Mesenchymal stem cell (in vitro differentiated cells and primary cell): ENCODE data around the gene UBE2F.

Experiments used
- DNase-seq: peaks from one replicate; pipeline ENCODE4 v3.0.0-alpha.2; 2013
- H2AFZ ChIP-seq: one replicate; pipeline ENCODE4 v1.6.1; 2013; ENCODE audit warnings: low read depth, mild to moderate bottlenecking, control low read depth, inconsistent platforms, low read length, moderate library complexity
- H2AK5ac ChIP-seq: 2 replicates; pipeline ENCODE4 v1.6.1; 2013; ENCODE audit warnings: low read length, moderate library complexity, mild to moderate bottlenecking, inconsistent platforms; ENCODE audit not compliant: severe bottlenecking
- H2BK120ac ChIP-seq: one replicate; pipeline ENCODE4 v1.6.1; 2013; ENCODE audit warnings: low read depth, mild to moderate bottlenecking, inconsistent platforms, low read length, moderate library complexity
- H2BK12ac ChIP-seq, 2 experiments: one replicate each; pipeline ENCODE4 v1.6.1; 2013; ENCODE audit warnings: inconsistent platforms in 2 of 2, low read length in 2 of 2, mild to moderate bottlenecking in 2 of 2, moderate library complexity in 2 of 2, control low read depth in 1 of 2
- H2BK15ac ChIP-seq: one replicate; pipeline ENCODE4 v1.6.1; 2013; ENCODE audit warnings: mild to moderate bottlenecking, low read depth, inconsistent platforms; ENCODE audit not compliant: poor library complexity, severe bottlenecking
- H2BK5ac ChIP-seq: 2 replicates; pipeline ENCODE4 v1.6.1; 2013; ENCODE audit warnings: low read depth, mild to moderate bottlenecking, low read length, control low read depth, inconsistent platforms; ENCODE audit not compliant: poor library complexity, severe bottlenecking
- H3K14ac ChIP-seq, 2 experiments: one replicate each; pipeline ENCODE4 v1.6.1; 2013; ENCODE audit warnings: inconsistent platforms in 2 of 2, low read length in 2 of 2, control low read depth in 1 of 2, mild to moderate bottlenecking in 1 of 2, moderate library complexity in 1 of 2
- H3K18ac ChIP-seq, 2 experiments: one replicate each; pipeline ENCODE4 v1.6.1; 2013; ENCODE audit warnings: inconsistent platforms in 2 of 2, low read length in 2 of 2, control low read depth in 1 of 2, low read depth in 1 of 2, mild to moderate bottlenecking in 1 of 2
- H3K23ac ChIP-seq, 2 experiments: one replicate each; pipeline ENCODE4 v1.6.1; 2013; ENCODE audit warnings: inconsistent platforms in 2 of 2, low read length in 2 of 2, mild to moderate bottlenecking in 2 of 2, moderate library complexity in 2 of 2, control low read depth in 1 of 2
- H3K27ac ChIP-seq: 2 replicates; pipeline ENCODE4 v1.5.1; 2013; ENCODE audit warnings: mild to moderate bottlenecking, moderate library complexity, low read length, control low read depth, inconsistent platforms; ENCODE audit not compliant: poor library complexity, severe bottlenecking
- H3K27me3 ChIP-seq, 2 experiments: 2 replicates each; pipeline versions ENCODE4 v1.6.1 to v1.7.0; 2013; ENCODE audit warnings: low read length in 2 of 2, mild to moderate bottlenecking in 2 of 2, moderate library complexity in 2 of 2, control low read depth in 1 of 2, inconsistent platforms in 1 of 2; ENCODE audit not compliant: control insufficient read depth in 1 of 2, insufficient read depth in 1 of 2
- H3K36me3 ChIP-seq, 2 experiments: 2 replicates each; pipeline versions ENCODE4 v1.6.1 to v1.7.0; 2013; ENCODE audit warnings: low read length in 2 of 2, control low read depth in 1 of 2, inconsistent platforms in 1 of 2, low read depth in 1 of 2, mild to moderate bottlenecking in 1 of 2; ENCODE audit not compliant: insufficient read depth in 2 of 2, control insufficient read depth in 1 of 2
- H3K4ac ChIP-seq, 2 experiments: one replicate each; pipeline ENCODE4 v1.6.1; 2013; ENCODE audit warnings: inconsistent platforms in 2 of 2, low read length in 2 of 2, mild to moderate bottlenecking in 2 of 2, moderate library complexity in 2 of 2, control low read depth in 1 of 2, low read depth in 1 of 2
- H3K4me1 ChIP-seq: 2 replicates; pipeline ENCODE4 v1.6.1; 2013; ENCODE audit warnings: low read depth, low read length, control low read depth; ENCODE audit not compliant: control insufficient read depth, insufficient read depth
- H3K4me2 ChIP-seq: 2 replicates; pipeline ENCODE4 v1.6.1; 2013; ENCODE audit warnings: low read length, mild to moderate bottlenecking, inconsistent platforms; ENCODE audit not compliant: poor library complexity, severe bottlenecking
- H3K4me3 ChIP-seq, 2 experiments: 2 replicates each; pipeline versions ENCODE4 v1.5.1 to v1.7.0; 2013; ENCODE audit warnings: low read length in 2 of 2, mild to moderate bottlenecking in 2 of 2, control low read depth in 1 of 2, low read depth in 1 of 2; ENCODE audit not compliant: insufficient read depth in 1 of 2
- H3K79me1 ChIP-seq: replicated peaks from 2 replicates; pipeline ENCODE4 v1.6.1; 2013; ENCODE audit warnings: mild to moderate bottlenecking, control low read depth, low read length, inconsistent platforms; ENCODE audit not compliant: poor library complexity, severe bottlenecking
- H3K9ac ChIP-seq: 2 replicates; pipeline ENCODE4 v1.7.0; 2013; ENCODE audit warnings: mild to moderate bottlenecking, low read length, moderate library complexity
- H3K9me3 ChIP-seq: 2 replicates; pipeline ENCODE4 v1.7.0; 2013; ENCODE audit warnings: mild to moderate bottlenecking, low read length; ENCODE audit not compliant: control insufficient read depth
- H4K8ac ChIP-seq: one replicate; pipeline ENCODE4 v1.6.1; 2013; ENCODE audit warnings: inconsistent platforms, mild to moderate bottlenecking, low read length, moderate library complexity
- H4K91ac ChIP-seq: one replicate; pipeline ENCODE4 v1.6.1; 2013; ENCODE audit warnings: mild to moderate bottlenecking, low read length, inconsistent platforms
- WGBS: methylation state at CpG from one replicate; pipeline ENCODE4 v1.1.7; 2013; ENCODE audit warnings: mixed read lengths; 5-methylcytosine and 5-hydroxymethylcytosine counted together

UBE2F gene

DNA sequence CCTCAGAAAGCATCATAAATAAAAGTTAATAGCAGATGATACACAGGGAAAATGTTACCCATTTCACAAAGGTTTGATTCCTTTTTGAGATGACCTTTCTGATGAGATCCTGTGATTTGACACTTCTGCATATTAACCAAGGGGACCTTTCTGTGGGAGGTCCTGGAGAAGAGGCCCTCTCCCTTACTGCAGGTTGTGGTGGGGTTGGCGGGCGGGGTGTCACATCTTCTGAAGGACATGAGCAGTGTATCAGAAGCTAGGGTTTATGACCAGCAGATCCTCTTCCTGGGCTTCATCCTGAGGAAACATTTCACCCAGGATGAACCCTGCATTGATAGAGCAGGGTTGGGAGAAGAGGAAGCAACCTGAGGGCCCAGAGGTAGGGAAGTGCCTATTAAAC lies 56.8 kb downstream of the UBE2F start:
- H3K4me3 ChIP-seq: no peak overlapping the region
- H2BK5ac ChIP-seq: no peak overlapping the region
- no peak overlapping the region for H4K8ac ChIP-seq
- no peak overlapping the region for H3K9ac ChIP-seq
- H3K4ac ChIP-seq: no peak overlapping the region
- no peak overlapping the region for H3K23ac ChIP-seq
- H3K79me1 ChIP-seq: peaks cover 20% of the 10 kb centered on the region
- H3K4me1 ChIP-seq: peaks cover 6% of the 10 kb centered on the region
- no peak overlapping the region for H3K27ac ChIP-seq
- no peak overlapping the region for H4K91ac ChIP-seq
- WGBS: 98% methylated on average over 2 of the region's 2 CpGs
- no peak overlapping the region for H2AFZ ChIP-seq
- H3K36me3 ChIP-seq: peaks cover 26 to 53% of the 10 kb centered on the region in 2 experiments
- no peaks in the 10 kb centered on the region for H3K27me3 ChIP-seq
- H2AK5ac ChIP-seq: no peak overlapping the region
- H3K9me3 ChIP-seq: no peaks in the 10 kb centered on the region
- DNase-seq: no peak
- H3K4me2 ChIP-seq: no peak overlapping the region
- H2BK120ac ChIP-seq: no peak overlapping the region
- no peak overlapping the region for H2BK15ac ChIP-seq
- H3K18ac ChIP-seq: no peak overlapping the region
- H3K14ac ChIP-seq: no peak overlapping the region
- no peak overlapping the region for H2BK12ac ChIP-seq

DNA sequence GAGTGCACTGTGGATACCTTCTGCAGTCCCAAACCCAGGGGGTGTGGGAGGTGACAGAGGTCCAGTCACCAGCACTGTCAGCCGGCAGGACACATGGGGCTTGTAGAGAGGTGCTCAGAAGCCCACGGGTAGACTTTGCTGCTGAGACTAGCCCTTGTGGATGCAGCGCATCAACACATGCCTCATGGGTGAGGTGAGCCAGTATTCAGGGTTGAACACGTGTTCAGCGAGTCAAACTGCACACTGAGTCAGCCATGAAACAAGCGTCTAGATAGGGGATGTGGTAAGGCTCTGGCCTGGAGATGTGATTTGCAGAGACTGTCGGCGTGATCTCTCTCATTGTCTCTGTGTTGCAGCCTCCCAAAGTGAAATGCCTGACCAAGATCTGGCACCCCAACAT lies 58.2 kb downstream of the UBE2F start:
- Histone ChIP-seq H2AFZ (no peak overlapping the region), H4K91ac (no peak overlapping the region), H4K8ac (no peak overlapping the region), H2BK120ac (no peak overlapping the region), H3K9me3 (no peaks in the 10 kb centered on the region), H3K4me1 (peaks cover 6% of the 10 kb centered on the region), H3K27me3 (no peaks in the 10 kb centered on the region), H3K4me2 (no peak overlapping the region), H3K4me3 (no peak overlapping the region), H3K18ac (no peak overlapping the region), H3K9ac (no peak overlapping the region), H3K27ac (no peak overlapping the region), H3K4ac (peak overlapping the region in 1 of 2 experiments; percentile 6), H2BK5ac (no peak overlapping the region), H2BK15ac (no peak overlapping the region), H3K23ac (no peak overlapping the region), H3K79me1 (peaks cover 20% of the 10 kb centered on the region), H3K14ac (no peak overlapping the region), H3K36me3 (peaks cover 25 to 50% of the 10 kb centered on the region in 2 experiments), H2BK12ac (no peak overlapping the region), H2AK5ac (no peak overlapping the region)
- 81% methylated on average over 8 of the region's 8 CpGs for WGBS
- peak; percentile 24 for DNase-seq

DNA sequence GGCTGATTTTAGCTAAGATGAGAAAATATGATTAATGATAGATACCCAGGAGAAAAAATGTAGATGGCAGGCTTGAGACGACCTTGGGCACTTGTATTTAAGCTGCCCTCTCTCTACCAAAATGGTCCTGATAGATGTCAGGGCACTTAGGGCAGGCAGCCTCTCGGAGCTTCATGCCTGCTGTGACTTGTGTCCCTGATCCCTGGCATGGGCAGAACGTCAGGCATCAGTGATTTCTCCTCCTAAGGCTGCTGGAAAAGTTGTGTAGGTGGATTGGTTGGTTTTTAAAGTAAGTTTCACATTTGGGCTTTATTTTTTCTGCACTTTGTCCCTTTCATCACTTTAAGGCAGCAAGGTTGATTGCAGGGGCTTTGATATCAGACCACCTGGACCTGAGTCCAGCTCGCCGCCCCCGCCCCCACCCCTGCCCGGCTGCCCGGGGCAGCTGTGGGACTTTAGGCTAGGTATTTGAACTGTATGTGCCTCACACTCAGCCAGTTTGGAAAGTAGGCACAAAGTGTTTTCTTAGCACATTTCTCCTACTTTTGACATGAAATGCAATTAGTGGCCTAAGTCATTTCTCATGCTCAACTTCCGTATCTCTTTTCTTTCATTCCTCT lies 59.0 kb downstream of the UBE2F start:
- Histone ChIP-seq H3K36me3 (peaks cover 28 to 55% of the 10 kb centered on the region in 2 experiments), H3K27me3 (no peaks in the 10 kb centered on the region), H3K18ac (no peak overlapping the region), H3K23ac (no peak overlapping the region), H4K91ac (no peak overlapping the region), H3K14ac (no peak overlapping the region), H2BK12ac (no peak overlapping the region), H3K4me1 (peaks cover 5% of the 10 kb centered on the region), H2BK120ac (no peak overlapping the region), H2BK15ac (no peak overlapping the region), H2BK5ac (no peak overlapping the region), H4K8ac (no peak overlapping the region), H3K27ac (no peak overlapping the region), H3K79me1 (peaks cover 18% of the 10 kb centered on the region), H3K4ac (no peak overlapping the region), H2AK5ac (no peak overlapping the region), H3K9ac (no peak overlapping the region), H3K4me2 (no peak overlapping the region), H3K4me3 (no peak overlapping the region), H2AFZ (no peak overlapping the region), H3K9me3 (no peaks in the 10 kb centered on the region)
- WGBS: 88% methylated on average over 8 of the region's 9 CpGs
- no peak for DNase-seq

DNA sequence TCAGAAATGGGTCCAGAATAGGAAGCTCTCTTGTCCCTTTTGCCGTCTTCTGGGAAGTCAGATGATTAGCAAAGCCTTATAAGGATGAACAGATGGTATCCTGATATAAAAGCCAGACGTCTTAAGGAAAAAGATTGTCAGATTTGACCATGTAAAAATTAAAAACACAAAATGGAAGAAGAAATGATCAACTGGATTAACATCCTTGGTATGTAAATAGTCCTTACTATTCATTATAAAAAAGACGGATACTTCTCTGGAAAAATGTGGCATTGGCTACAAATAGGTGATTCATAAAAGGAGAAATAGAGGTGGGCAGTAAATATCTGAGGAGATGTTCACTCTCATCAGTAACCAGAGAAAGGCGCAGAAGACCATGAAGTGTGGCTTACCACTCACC lies 60.2 kb downstream of the UBE2F start:
- Histone ChIP-seq H3K18ac (no peak overlapping the region), H3K27me3 (no peaks in the 10 kb centered on the region)

More for the DNA sequence above, 60.2 kb downstream of the UBE2F start:
- peaks cover 17% of the 10 kb centered on the region for H3K79me1 ChIP-seq
- no peak overlapping the region for H3K4me2 ChIP-seq
- 81% methylated on average over 4 of the region's 4 CpGs for WGBS
- no peak for DNase-seq
- H3K14ac ChIP-seq: no peak overlapping the region
- H4K8ac ChIP-seq: no peak overlapping the region
- peaks cover 2% of the 10 kb centered on the region for H3K4me1 ChIP-seq
- no peak overlapping the region for H3K27ac ChIP-seq
- H2BK15ac ChIP-seq: no peak overlapping the region
- H3K9me3 ChIP-seq: no peaks in the 10 kb centered on the region
- H4K91ac ChIP-seq: no peak overlapping the region
- H3K9ac ChIP-seq: no peak overlapping the region
- H2AK5ac ChIP-seq: no peak overlapping the region
- H3K23ac ChIP-seq: no peak overlapping the region
- H2BK12ac ChIP-seq: no peak overlapping the region
- no peak overlapping the region for H3K4me3 ChIP-seq
- no peak overlapping the region for H2BK120ac ChIP-seq
- no peak overlapping the region for H3K4ac ChIP-seq
- peaks cover 30 to 57% of the 10 kb centered on the region in 2 experiments for H3K36me3 ChIP-seq
- no peak overlapping the region for H2BK5ac ChIP-seq
- no peak overlapping the region for H2AFZ ChIP-seq
